Omental fat pad (tissue), 4 donors: ENCODE measurements around the gene CHCHD2. TPM values are rescaled to one million over a fixed set of nuclear protein-coding genes. Genes with fewer than 3 reads are reported as not detected.
"Not testable (repeated sequence)": the region's sequence is repeated elsewhere in the genome, so short reads cannot be mapped to it uniquely, and the experiment has no call there.

Experiments
- ATAC-seq: fragments of 150-250 bp; one replicate; pipeline ENCODE4 v1.9.1; 2016; ENCODE audit warnings: mild to moderate bottlenecking, moderate library complexity; ENCODE audit not compliant: low FRiP score
- DNase-seq: peaks from one replicate; pipeline ENCODE4 v3.0.0-alpha.2; 2019; ENCODE audit warnings: low spot score
- total RNA-seq, 4 donors: library from RNA; depleted of rRNA; stranded (reverse); fragments of >200 nt; gene quantifications; one replicate each; pipeline ENCODE4 v1.1.0, GENCODE V29; 2016
- TF ChIP-seq, protein P1 (sequence below), 3 donors: fragments of 450-650 bp; IDR thresholded peaks; one replicate each; pipeline ENCODE4 v1.5.1; 2016 to 2017; ENCODE audit warnings: antibody characterized with exemption in 3 of 3, mild to moderate bottlenecking in 3 of 3, moderate library complexity in 2 of 3

The CHCHD2 gene
- total RNA-seq, 4 donors from 2014 or later, result 287 to 328 (median 295) TPM

GRCh38 chr7:56091591-56091990 is 14.7 kb downstream of the CHCHD2 start:
- TF ChIP-seq, protein P1, sequence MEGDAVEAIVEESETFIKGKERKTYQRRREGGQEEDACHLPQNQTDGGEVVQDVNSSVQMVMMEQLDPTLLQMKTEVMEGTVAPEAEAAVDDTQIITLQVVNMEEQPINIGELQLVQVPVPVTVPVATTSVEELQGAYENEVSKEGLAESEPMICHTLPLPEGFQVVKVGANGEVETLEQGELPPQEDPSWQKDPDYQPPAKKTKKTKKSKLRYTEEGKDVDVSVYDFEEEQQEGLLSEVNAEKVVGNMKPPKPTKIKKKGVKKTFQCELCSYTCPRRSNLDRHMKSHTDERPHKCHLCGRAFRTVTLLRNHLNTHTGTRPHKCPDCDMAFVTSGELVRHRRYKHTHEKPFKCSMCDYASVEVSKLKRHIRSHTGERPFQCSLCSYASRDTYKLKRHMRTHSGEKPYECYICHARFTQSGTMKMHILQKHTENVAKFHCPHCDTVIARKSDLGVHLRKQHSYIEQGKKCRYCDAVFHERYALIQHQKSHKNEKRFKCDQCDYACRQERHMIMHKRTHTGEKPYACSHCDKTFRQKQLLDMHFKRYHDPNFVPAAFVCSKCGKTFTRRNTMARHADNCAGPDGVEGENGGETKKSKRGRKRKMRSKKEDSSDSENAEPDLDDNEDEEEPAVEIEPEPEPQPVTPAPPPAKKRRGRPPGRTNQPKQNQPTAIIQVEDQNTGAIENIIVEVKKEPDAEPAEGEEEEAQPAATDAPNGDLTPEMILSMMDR (IDR thresholded peaks at IDR 0.05), result no peak
- no peak for DNase-seq
- ATAC-seq, result peak; percentile 13

- TF ChIP-seq, protein P1 (IDR thresholded peaks at IDR 0.05), result no peak
- ATAC-seq, result no peak
- DNase-seq, result no peak
Measured at GRCh38 chr7:56087445-56087844, 18.8 kb downstream of the CHCHD2 start.

DNA sequence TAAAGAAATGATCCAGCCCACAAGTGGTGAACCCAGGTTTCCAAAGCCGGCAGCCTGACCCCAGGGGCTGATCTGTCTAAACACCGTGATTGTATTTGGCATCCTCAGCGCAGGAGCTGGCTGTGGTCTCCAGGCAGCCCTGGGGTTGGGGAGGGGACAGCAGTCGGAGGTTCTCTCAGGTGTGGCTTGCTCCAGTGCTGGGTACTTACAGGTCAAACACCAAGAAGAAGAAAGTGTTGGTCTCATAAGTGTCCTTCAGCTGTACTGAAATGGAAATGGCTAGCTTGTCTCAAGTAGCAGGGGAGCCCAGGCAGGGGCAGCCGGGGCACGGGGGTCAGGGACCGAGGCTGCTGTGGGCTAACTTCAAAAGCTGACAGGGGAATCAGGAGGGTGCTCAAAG is 19.5 kb downstream of the CHCHD2 start:
- DNase-seq (no peak), ATAC-seq (no peak)

GRCh38 chr7:56083150-56083785 is 23.0 kb downstream of the CHCHD2 start:
- TF ChIP-seq, protein P1 (IDR thresholded peaks at IDR 0.05), result no peak
- DNase-seq (no peak), ATAC-seq (no peak)

More for the DNA sequence above, 19.5 kb downstream of the CHCHD2 start:
- TF ChIP-seq, protein P1 (IDR thresholded peaks at IDR 0.05), result no peak

DNA sequence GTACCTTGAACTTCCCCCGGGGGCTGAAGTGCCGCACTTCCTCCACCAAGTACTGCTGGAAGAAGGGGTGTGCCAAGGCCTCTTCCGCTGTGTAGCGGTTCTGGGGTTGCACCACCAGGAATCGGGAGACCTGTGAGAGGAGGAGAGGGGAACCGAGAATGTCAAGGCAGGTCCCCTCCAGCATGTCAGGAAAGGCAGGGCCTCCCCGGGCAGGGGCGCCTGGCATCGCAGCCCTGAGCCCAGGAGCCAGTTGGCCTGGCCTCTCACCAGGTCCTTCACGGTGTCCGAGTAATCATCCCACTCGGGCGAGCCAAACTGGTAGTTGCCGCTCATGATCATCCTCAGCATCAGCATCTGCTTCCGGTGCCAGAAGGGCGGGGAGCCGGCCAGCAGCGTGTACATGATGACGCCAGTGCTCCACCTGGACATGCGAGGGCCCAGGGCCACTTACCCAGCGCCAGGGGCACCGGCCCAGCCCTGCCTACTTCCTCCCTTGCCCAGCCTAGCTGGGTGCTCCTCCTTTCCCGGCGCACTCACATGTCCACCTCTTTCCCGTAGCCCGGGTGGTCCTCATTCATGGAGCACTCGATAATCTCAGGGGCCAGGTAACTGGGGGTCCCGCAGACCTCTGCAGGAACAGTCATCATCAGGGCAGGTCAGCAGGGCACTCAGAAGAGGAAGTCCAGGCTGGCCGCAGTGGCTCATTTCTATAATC is 24.5 kb downstream of the CHCHD2 start:
- ATAC-seq (no peak), DNase-seq (no peak)
- TF ChIP-seq, protein P1 (IDR thresholded peaks at IDR 0.05), result no peak

GRCh38 chr7:56080726-56081435 is 25.4 kb downstream of the CHCHD2 start:
- ATAC-seq, DNase-seq: not testable (repeated sequence)

DNA sequence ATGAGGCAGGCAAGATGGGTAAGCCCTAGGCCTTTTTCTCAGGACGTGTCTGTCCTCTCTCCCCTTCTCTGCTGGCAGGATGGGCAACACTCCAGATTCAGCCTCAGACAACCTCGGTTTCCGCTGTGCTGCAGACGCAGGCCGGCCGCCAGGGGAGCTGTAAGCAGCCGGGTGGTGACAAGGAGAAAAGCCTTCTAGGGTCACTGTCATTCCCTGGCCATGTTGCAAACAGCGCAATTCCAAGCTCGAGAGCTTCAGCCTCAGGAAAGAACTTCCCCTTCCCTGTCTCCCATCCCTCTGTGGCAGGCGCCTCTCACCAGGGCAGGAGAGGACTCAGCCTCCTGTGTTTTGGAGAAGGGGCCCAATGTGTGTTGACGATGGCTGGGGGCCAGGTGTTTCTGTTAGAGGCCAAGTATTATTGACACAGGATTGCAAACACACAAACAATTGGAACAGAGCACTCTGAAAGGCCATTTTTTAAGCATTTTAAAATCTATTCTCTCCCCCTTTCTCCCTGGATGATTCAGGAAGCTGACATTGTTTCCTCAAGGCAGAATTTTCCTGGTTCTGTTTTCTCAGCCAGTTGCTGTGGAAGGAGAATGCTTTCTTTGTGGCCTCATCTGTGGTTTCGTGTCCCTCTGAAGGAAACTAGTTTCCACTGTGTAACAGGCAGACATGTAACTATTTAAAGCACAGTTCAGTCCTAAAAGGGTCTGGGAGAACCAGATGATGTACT is 26.7 kb downstream of the CHCHD2 start:
- ATAC-seq (no peak), DNase-seq (no peak)
- TF ChIP-seq, protein P1 (IDR thresholded peaks at IDR 0.05), result no peak
